ENCODE results near the gene TCF19.

GRCh38 chr6:31162463-31163165 is 4.2 kb downstream of the TCF19 start:
- TF ChIP-seq CTCF (IDR thresholded peaks at IDR 0.05), result no peak
- no peak for TF ChIP-seq POLR2A (IDR thresholded peaks at IDR 0.05)
